Astrocyte (in vitro differentiated cells and primary cell): ENCODE results near the gene SND1.

ENCODE experiments used
- EZH2 ChIP-seq: IDR thresholded peaks from 2 replicates; pipeline ENCODE4 v1.6.1; 2012; ENCODE audit warnings: mild to moderate bottlenecking, low read length, inconsistent platforms; ENCODE audit not compliant: insufficient read depth
- TF ChIP-seq, protein P1 (sequence below): IDR thresholded peaks from 2 replicates; pipeline ENCODE4 v1.5.1; 2011; ENCODE audit warnings: low read depth, mild to moderate bottlenecking, inconsistent platforms, low read length, moderate library complexity; ENCODE audit not compliant: insufficient read depth

DNA sequence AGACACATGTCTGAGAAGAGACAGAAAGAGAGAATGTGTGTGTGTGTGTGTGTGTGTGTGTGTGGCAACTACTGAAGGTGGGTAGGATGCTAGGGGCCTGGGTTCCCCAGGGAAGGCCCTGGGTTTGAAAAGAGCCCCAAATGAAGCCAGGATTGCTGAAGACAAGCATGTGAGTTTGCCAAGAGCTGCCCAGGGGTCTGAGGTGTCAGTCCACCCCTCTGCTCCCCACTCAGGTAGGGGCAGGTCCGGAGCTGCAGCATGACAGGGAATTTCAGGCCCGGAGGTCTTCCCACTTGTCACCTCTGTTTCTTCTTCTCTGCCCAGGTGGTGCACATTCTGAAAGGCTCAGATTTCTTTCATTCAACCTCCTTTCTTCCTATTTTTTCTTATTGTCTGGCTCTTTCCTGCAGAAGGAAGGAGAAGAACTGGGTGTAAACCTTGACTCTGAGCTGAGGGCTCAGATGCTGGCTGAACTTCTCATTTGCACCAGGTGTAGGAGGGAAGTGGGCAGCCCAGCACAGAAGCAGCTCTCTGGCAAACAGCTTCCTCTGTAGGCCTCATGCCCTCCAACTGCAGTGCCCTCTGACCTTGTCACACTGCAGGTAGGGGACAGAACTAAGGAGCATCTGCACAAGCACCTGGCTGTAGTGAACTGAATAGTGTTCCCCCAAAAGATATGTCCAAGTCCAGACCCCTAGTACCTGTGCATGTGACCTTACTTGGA is 458.8 kb downstream of the SND1 start:
- TF ChIP-seq, protein P1, sequence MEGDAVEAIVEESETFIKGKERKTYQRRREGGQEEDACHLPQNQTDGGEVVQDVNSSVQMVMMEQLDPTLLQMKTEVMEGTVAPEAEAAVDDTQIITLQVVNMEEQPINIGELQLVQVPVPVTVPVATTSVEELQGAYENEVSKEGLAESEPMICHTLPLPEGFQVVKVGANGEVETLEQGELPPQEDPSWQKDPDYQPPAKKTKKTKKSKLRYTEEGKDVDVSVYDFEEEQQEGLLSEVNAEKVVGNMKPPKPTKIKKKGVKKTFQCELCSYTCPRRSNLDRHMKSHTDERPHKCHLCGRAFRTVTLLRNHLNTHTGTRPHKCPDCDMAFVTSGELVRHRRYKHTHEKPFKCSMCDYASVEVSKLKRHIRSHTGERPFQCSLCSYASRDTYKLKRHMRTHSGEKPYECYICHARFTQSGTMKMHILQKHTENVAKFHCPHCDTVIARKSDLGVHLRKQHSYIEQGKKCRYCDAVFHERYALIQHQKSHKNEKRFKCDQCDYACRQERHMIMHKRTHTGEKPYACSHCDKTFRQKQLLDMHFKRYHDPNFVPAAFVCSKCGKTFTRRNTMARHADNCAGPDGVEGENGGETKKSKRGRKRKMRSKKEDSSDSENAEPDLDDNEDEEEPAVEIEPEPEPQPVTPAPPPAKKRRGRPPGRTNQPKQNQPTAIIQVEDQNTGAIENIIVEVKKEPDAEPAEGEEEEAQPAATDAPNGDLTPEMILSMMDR = no peak
- TF ChIP-seq EZH2 = no peak
